ENCODE results near the gene RHOB.
"Not testable (repeated sequence)": the region's sequence is repeated elsewhere in the genome, so short reads cannot be mapped to it uniquely, and the experiment has no call there.

RHOB gene

DNA sequence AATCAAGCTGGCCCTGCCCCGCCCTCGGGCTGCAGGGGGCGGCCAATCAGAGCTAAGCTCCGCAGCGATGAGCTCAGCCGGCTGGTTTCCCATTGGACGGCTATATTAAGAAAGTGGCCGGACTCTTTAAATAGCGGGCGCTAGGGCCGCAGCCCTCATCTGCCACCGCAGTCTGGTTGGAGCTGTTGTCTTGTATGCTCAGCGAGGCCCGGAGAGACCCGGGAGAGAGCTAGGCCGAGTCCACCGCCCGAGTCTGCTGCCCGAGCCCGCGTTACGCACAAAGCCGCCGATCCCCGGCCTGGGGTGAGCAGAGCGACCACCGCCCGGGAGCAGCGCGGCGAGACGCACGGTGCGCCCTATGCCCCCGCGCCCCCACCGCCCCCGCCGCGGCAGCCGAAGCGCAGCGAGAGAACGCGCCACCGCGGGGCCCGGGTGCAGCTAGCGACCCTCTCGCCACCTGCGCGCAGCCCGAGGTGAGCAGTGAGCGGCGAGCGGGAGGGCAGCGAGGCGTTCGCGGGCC lies at the start of gene RHOB:
Gene RHOB, plus strand, starts transcription at position 158 of the 520 bp plus-strand sequence. CDS start 392 bp downstream, outside the sequence.
- peak; percentile 98 for DNase-seq (ENCODE audit: low spot score)

DNA sequence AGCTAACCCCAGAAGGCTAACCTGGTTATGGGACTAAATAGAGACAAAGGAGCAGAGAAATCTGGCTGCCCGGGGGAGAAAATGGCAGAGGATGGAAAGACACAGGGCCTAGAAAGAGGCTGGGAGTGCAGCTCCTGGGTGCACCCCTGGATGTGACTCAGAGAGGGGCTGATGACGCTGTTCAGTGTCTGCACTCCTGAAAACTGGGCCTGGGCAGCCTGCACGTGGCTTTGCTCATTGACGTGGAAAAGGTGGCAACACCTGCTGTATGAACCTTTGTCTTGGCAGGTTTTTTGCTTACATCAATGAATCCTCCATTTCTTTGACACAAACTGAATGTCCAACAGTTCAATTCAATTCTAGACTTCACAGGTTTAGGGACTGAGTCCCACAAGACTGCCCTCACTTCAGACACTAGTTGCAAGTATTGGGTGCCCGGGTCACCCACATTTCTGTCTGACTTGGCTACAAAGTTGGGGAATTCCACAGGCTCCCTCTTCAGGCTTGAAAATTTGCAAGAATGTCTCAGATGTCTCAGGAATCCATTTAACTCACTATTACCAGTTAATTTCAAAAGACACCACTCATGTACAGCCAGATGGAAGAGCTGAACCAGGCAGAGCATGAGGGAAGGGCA lies 48.9 kb upstream of the RHOB start:
- no peak for DNase-seq (ENCODE audit: low spot score)

DNA sequence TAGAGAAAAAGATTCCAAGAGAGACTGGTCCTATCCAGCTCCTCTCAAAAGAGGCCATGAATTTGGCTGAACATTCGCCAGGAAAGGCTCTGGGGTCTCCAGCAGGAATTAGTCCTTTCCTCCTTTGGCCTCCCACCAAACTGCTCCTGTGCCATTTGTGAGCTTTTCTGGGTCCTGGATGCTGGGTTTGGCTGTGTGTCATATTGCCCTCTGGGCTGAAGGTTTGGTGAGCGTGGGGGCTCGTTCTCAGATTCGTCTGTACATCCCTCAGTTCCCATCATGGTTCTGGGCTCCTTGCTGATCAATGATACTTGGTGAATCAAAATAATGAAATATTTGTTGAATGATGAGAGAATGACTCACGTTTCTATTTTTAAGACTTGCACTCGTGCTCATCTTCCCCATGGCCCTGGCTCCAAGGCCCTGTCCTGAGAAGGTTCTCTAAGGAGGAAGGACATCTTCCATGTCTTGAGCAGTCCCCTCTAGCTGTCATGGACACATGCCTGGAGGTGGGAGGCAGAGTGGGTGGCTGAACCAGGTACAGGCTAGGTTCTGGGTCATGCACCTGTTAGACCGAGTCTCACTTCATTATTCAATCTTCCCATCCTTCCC lies 47.8 kb upstream of the RHOB start:
- DNase-seq (ENCODE audit: low spot score), result no peak

DNA sequence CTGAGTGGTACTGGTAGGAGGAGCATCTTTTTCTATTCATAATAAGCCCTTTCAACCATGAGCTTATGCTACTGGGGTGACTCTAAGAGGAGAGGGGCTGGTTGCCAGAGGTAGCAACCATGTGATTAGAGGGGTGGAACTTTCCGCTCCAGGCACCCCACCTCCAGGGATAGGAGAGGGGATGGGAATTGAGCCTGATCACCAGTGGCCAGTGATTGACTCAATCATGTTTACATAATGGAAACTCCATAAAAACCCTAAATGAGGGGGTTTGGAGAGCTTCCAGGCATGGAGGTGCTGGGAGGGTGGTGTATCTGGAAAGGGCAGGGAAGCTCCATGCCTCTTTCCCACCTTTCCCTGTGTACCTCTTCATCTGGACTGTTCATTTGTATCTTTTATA lies 46.6 kb upstream of the RHOB start:
- DNase-seq (ENCODE audit: low spot score), result no peak

DNA sequence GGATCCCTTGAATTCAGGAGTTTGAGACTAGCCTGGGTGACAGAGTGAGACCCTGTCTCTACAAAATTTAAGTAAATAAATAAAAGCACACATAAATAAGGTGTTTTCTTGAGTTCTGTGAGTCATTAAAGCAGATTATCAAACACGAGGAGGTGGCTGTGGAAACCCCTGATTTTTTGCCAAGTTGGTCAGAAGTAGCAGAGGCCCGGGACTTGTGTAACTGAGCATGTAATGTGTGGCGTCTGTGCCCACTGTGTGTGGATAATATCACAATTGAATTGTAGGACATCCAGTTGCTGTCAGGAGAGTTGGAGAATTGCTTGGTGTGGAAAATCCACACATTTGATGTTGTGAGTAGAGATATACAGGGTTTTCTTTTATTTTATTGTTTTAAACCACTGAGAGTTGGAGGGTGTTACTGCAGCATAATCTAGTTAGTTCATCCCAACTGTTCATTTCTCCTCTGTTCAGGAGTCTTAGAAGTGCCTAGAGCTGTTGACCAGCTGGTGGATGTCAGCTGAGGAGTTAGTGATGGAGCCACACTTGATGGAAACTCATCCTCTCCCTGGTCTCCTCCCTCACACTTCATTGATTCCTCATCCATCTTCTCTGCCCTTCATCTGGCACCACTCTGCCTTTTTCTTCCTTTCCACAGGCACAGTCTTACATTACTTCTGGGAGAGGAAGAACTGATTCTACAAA lies 45.9 kb upstream of the RHOB start:
- no peak for DNase-seq (ENCODE audit: low spot score)

DNA sequence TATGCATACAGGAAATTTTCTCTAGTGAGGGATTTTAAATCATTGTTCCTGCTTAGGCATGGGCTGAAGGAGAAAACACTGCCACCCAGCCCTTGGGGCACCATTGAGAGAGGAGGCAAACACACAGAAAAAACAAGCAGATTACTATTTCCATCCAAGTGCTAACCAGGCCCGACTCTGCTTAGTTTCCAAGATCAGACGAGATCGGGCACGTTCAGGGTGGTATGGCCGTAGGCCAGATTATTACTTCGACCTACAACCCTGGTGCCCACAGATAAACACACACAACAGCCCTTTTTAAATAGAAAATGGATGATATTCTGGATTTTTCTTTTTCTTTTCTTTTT lies 45.4 kb upstream of the RHOB start:
- DNase-seq (ENCODE audit: low spot score), result no peak

DNA sequence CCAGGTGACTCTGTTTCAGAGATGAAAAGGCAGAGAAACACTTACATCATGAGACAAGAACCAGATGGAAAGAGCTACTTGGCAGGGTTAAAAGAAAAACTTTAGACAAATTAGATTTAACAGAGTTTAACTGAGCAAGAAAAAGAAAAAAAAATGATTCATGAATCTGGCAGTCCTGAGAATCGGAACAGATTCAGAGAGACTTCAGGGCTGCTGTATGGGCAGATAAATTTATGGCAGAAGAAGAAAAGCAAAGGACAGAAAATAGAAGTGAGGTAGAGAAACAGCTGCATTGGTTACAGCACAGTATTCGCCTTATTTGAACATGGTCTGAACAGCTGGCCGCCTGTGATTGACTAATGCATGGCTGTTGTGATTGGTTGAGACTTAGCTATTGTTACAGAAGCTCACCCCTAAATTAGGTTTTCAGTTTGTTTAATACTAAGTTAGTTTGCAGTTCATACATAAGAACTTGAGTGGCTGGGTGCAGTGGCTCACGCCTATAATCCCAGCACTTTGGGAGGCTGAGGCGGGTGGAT lies 43.0 kb upstream of the RHOB start:
- DNase-seq (ENCODE audit: low spot score), result no peak

DNA sequence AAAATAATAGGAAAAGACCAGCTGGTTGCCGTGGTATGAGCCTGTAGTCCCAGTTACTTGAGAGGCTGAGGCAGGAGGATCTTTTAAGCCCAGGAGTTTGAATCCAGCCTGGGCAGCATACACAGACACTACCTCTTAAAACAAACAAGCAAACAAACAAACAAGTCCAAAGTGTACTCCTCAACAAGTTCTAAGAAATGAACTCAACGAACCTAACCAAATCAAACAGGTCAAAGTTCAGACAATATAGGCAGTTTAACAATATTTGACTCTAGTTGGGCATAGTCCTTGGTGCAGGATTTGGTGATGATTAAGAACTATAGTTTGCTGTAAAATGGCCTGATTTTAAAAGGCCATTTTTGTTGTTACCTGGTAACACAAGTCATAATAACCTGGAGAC lies 41.9 kb upstream of the RHOB start:
- no peak for DNase-seq (ENCODE audit: low spot score)

DNA sequence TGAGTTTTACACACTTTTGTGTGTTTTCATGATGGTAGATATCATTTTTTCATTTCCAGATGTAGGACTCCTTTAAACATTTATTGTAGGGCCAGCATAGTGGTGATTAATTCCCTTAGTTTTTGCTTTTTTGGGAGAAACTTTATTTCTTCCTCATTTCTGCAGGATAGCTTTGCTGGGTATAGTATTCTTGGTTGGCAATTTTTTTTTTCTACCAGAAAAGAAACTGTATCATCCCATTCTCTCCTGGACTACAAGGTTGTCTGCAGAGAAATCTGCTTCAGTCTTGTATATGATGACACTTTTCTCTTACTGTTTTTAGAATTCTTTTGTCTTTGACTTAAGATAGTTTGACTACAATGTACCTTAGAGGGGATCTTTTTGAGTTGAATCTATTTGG lies 37.8 kb upstream of the RHOB start:
- no peak for DNase-seq (ENCODE audit: low spot score)

DNA sequence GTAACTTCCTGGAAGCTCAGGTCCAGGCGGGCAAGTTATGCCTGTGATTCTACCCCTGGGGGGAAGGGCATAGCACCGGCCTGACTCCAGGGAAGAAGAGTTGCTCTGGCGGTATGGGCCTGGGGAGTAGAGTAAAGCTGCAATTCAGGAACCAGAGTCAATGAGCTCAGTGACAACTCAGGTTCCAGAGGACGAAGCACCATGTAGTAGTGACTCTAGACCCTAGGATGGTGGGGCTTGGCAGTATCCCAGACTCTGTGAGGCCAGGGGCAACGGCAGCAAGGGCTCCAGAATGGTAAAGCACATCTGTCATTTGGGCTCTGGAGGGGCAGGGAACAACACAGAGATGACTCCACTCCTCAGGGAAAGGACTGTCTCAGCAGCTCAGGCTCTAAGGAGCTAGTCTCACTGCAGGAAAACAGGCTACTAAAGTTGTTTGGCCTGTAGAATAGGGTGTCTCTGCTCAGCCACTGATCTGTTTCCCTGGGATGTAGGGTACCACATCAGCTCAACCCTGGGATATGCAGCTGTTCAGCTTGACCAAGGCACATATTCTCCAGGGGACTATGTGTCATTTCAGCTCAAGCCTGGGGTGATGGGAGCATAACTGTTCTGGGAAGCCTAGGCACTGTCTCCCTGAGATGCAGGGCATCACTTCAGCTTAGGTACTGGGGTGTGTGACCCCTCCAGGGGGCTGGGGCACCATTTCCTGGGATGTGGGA lies 36.2 kb upstream of the RHOB start:
- DNase-seq (ENCODE audit: low spot score), result no peak

DNA sequence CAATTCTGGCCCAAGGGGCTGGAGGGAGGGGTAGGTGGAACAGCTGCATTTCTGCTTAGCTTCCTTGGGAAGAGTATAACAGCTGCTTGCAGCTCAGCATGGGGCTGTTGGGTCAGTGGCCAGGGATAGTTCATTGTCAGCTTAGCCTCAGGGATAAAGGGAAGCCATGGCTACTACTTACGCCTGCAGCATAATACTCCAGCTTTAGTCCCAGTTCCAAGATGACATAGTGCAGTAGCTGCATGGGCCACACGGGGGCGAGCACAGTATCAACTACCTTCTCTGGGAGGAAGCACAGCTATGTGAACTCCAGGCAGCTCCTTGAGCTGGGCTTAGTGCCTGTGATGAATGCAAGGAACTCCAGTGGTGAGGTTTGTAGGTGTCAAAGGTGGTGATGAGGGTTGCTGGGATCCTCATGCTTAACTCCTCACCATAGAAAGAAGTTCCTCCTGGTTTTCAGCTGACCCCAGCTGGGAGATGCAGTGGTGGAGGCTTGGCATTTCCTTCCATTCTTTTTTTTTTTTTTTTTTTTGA lies 35.4 kb upstream of the RHOB start:
- DNase-seq (ENCODE audit: low spot score), result peak; percentile 72

DNA sequence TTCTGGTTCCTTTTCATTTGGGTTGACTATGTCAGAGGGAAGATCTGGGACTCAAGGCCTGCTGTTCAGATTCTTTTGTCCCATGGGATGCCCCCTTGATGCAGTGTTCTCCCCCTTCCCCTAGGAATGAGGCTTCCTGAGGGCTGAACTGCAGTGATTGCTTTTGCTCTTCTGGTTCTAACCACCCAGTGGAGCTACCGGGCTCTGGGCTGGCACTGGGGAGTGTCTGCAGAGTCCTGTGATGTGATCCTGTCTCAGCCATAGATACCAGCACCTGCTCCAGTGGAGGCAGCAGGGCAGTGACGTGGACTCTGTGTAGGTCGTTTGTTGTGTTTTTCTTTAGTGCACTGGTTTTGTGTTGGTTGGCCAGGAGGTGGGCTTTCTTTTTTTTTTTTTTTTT lies 32.1 kb upstream of the RHOB start:
- DNase-seq (ENCODE audit: low spot score), result no peak

DNA sequence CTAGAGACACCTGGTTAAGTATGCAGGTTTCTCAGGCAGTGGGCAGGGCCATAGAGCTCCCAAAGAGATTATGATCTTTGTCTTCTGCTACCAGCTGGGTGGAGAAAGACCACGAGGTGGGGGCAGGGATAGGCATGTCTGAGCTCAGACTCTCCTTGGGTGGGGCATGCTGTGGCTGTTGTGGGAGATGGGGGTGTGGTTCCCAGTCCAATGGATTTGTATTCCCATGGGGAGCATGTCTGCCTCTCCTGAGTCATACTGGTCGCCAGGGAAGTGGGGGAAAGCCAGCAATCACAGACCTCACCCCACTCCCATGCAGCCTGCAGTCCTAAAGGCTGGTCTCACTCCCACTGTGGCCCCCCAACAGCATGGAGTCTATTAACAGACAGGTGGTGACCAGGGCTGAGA lies 31.4 kb upstream of the RHOB start:
- DNase-seq (ENCODE audit: low spot score), result no peak

DNA sequence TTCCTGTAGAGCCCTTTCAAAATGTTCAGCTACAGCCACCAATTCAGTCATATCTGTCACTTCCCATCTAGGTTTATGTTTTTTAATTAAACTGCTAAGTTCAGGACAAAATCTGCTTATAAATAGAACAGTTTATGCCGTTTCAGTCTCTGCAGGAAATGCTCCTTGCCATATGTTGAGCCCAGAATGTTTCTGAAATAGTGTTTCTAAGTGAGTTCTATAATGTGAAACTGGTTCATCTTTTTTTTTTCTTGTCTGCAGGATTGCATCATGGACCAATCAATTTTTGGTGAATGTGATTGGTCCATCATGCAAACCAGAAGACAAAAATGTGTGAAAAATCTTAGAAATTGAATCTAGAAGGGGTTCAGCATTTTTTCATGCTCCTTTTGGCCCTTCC lies 30.2 kb upstream of the RHOB start:
- no peak for DNase-seq (ENCODE audit: low spot score)

DNA sequence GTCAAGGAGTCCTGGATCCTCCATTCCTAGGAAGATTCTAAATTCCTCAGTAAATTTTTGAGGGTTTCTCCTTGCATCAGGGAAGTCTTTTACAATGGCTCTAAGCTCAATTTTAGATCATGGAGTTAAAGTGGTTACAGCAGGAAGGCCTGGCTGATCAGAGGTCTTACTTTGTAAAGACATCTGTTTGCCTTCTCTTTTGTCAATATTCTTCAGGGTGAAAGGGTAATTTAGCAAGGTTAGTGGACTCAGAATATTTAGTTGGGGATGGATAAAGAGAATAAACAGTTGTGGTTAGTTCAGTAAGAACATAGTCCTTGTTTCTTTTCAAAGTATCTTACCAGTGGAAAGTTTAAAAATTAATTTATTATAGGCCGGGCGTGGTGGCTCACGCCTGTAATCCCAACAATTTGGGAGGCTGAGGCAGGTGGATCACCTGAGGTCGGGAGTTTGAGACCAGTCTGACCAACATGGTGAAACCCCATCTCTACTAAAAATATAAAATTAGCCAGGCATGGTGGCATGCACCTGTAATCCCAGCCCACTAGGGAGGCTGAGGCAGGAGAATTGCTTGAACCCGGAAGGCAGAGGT lies 29.5 kb upstream of the RHOB start:
- DNase-seq (ENCODE audit: low spot score), result not testable (repeated sequence)

DNA sequence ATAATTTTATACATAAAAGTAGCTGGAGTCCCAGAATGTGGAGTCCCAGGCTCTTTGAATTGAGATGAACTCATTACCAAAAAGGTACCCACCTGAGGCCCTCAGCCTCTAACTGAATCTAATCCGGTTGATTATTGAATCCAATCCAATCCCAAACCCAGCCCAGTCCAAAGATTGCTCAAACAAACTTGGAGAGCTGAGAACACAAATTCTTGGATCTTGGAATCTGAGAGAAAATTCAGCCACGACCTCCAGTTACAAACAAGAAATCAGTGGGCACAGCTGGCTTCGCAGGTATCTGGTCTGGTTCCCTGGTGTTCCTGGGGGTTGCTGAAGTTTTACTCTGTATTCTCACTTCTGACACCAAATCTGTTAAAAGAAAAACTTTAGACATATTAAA lies 28.4 kb upstream of the RHOB start:
- no peak for DNase-seq (ENCODE audit: low spot score)

DNA sequence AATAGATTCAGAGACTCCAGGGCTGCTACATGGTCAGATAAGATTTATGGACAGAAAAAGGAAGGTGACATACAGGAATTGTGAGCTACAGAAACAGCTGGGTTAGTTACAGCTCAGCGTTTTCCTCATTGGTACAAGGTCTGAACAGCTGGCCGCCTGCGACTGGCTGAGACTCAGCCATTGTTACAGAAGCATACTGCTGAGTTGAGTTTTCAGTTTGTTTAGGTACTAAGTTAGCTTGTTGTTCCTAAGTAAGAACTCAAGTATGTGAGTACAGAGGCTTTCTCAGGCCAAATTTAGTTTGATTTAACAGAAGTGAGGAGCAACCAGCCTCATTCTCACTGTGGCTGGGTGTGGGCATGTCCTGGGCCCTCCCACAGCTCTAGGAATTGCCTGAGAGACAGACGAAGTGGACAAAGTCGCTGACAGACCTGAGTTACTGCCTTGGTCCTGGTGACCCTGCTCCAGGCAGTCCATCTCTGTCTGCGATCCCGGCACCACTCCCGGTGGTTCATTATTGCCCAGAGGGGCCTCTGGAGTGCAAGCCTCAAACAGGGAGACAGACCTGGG lies 27.8 kb upstream of the RHOB start:
- DNase-seq (ENCODE audit: low spot score), result no peak

DNA sequence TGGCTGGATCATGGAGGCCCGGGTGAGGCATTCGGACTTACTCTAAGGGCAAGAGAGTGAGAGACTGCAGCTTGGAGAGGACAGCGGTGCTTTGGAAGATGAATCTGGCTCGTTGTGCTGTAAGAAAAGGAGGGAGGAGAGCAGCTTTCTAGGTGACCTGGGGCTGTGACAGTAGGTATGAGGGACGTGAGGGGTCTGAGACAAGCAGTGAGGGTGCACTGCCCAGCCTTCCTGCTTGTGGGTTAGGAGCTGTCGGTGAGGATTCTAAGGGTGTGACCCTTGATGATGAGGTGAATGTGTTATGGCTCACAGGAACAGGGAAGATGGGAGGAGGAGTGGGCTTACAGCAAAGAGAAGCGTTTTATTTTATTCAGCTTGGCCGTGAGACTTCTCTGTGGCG lies 27.1 kb upstream of the RHOB start:
- DNase-seq (ENCODE audit: low spot score), result no peak

DNA sequence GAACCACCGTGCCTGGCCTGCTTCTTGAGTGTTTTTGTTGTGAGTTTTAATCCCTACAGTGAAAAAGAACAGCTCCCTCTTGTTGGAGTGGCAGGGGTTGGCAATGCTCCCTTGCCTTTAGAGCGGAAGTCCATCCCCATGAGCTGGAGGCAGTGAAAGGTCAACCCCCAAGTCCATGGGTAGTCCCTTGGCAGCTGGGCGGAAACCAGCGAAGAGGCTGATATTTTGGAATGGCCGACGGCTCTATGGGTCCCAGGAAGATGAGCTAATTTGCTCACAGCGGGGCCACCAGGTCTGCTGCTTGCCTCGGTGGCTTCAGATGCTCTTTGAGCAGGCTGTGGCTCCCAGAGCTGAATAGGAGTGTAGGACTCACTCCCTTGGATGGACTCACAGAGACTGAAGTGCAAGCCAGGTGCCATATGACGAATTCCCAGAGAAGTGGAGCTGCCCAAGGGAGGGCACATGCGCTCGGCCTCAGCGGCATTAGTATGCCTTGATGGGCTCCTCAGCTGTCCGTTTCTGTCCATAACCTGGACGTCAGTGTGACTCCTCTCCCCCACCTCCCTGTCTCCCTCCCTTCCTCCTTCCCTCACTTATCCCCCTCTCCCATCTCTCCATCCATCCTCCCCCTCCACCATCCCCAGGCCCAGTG lies 25.4 kb upstream of the RHOB start:
- no peak for DNase-seq (ENCODE audit: low spot score)

DNA sequence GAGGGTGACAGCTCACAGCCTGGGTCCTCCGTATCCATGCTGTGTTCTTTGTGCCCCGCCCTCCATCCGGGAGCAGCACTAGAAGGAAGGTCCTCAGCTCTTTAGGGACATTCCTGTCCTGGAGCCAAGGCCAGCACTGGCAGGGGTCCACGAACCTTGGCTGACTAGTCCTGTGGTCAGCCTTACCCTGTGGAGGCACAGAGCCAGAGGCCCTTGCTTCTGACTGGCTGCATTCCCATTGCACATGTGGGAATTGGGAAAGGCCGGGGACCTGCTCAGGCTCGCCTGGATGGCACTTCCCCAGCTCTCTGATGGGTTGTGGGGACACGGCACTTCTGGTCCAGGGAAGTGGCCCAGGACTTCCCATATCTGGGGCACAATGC lies 24.9 kb upstream of the RHOB start:
- no peak for DNase-seq (ENCODE audit: low spot score)
